Osteocyte (in vitro differentiated cells): ENCODE measurements around the gene DNM1. TPM values are rescaled to one million over a fixed set of nuclear protein-coding genes. Genes with fewer than 3 reads are reported as not detected.
A peak's percentile ranks its signal among the peaks of the same experiment; 100 is the strongest.

Source experiments
- DNase-seq: peaks from one replicate; pipeline ENCODE4 v3.0.0; 2021; ENCODE audit warnings: mixed read lengths; ENCODE audit not compliant: unreplicated experiment; ENCODE audit errors: extremely low spot score
- H3K27ac Mint-ChIP-seq: one replicate; pipeline ENCODE4 v1.8.0; 2021; ENCODE audit warnings: mild to moderate bottlenecking, mixed read lengths; ENCODE audit not compliant: unreplicated experiment
- H3K27me3 Mint-ChIP-seq: one replicate; pipeline ENCODE4 v1.8.0; 2021; ENCODE audit warnings: mixed read lengths; ENCODE audit not compliant: unreplicated experiment
- H3K36me3 Mint-ChIP-seq: one replicate; pipeline ENCODE4 v1.8.0; 2021; ENCODE audit warnings: mixed read lengths; ENCODE audit not compliant: unreplicated experiment
- H3K4me1 Mint-ChIP-seq: one replicate; pipeline ENCODE4 v1.8.0; 2021; ENCODE audit warnings: mixed read lengths; ENCODE audit not compliant: unreplicated experiment
- H3K4me3 Mint-ChIP-seq: one replicate; pipeline ENCODE4 v1.8.0; 2021; ENCODE audit warnings: mild to moderate bottlenecking, moderate library complexity, mixed read lengths; ENCODE audit not compliant: unreplicated experiment
- H3K9me3 Mint-ChIP-seq: one replicate; pipeline ENCODE4 v1.8.0; 2021; ENCODE audit warnings: mixed read lengths; ENCODE audit not compliant: unreplicated experiment
- CTCF ChIP-seq: fragments of 200-600 bp; sonication (generic); IDR thresholded peaks from 2 replicates; pipeline ENCODE4 v1.5.0; 2021; ENCODE audit warnings: antibody characterized with exemption, mild to moderate bottlenecking, moderate library complexity
- total RNA-seq: library from RNA; stranded (reverse); gene quantifications from 2 replicates; pipeline ENCODE4 v1.2.1, GENCODE V29; 2021

DNM1 gene
- total RNA-seq, 1 donor from 2014 or later = 45.4 TPM

GRCh38 chr9:128246471-128246870 lies 43.3 kb downstream of the DNM1 start:
- peak overlapping the region; percentile 89 for H3K27ac Mint-ChIP-seq
- no peaks in the 10 kb centered on the region for H3K9me3 Mint-ChIP-seq
- TF ChIP-seq CTCF = no peak
- peaks cover 6% of the 10 kb centered on the region for H3K36me3 Mint-ChIP-seq
- peaks cover 39% of the 10 kb centered on the region for H3K4me1 Mint-ChIP-seq
- H3K27me3 Mint-ChIP-seq = no peaks in the 10 kb centered on the region
- no peak overlapping the region for H3K4me3 Mint-ChIP-seq
- DNase-seq = no peak

GRCh38 chr9:128247226-128247803 lies 44.1 kb downstream of the DNM1 start:
- Mint-ChIP-seq H3K4me3 (no peak overlapping the region), H3K27ac (peak overlapping the region; percentile 59), H3K36me3 (peaks cover 6% of the 10 kb centered on the region), H3K9me3 (no peaks in the 10 kb centered on the region), H3K27me3 (no peaks in the 10 kb centered on the region), H3K4me1 (peaks cover 39% of the 10 kb centered on the region)
- TF ChIP-seq CTCF = no peak
- no peak for DNase-seq

- H3K4me3 Mint-ChIP-seq = no peak overlapping the region
Observed at GRCh38 chr9:128249558-128249907, 46.4 kb downstream of the DNM1 start.

GRCh38 chr9:128249908-128250838 lies 47.0 kb downstream of the DNM1 start:
- DNase-seq = no peak
- no peak overlapping the region for H3K27ac Mint-ChIP-seq
- no peak overlapping the region for H3K4me3 Mint-ChIP-seq
- no peaks in the 10 kb centered on the region for H3K27me3 Mint-ChIP-seq
- peaks cover 20% of the 10 kb centered on the region for H3K4me1 Mint-ChIP-seq
- no peaks in the 10 kb centered on the region for H3K9me3 Mint-ChIP-seq
- H3K36me3 Mint-ChIP-seq = peaks cover 6% of the 10 kb centered on the region
- TF ChIP-seq CTCF = no peak

More at GRCh38 chr9:128249558-128249907, 46.4 kb downstream of the DNM1 start:
- Mint-ChIP-seq H3K27me3 (no peaks in the 10 kb centered on the region), H3K9me3 (no peaks in the 10 kb centered on the region), H3K27ac (no peak overlapping the region), H3K36me3 (peaks cover 6% of the 10 kb centered on the region), H3K4me1 (peaks cover 22% of the 10 kb centered on the region)
- DNase-seq = no peak
- TF ChIP-seq CTCF = no peak
